SU-DHL-6 (cell line): ENCODE data around the gene RPL32.

Experiments used
- CTCF ChIP-seq: fragments of 200-600 bp; sonication (generic); IDR thresholded peaks from one replicate; pipeline ENCODE4 v1.5.1; 2017; ENCODE audit warnings: antibody characterized with exemption, mild to moderate bottlenecking, low read length, moderate library complexity; ENCODE audit not compliant: insufficient read depth, poor library complexity, severe bottlenecking
- EZH2phosphoT487 ChIP-seq: fragments of 200-600 bp; sonication (generic), shearing (Covaris generic); conservative IDR thresholded peaks from 2 replicates; pipeline ENCODE4 v1.6.1; 2018; ENCODE audit warnings: mild to moderate bottlenecking, antibody characterized with exemption, low read length, moderate library complexity, mixed read lengths

GRCh38 chr3:12882336-12883310 is 41.3 kb upstream of the RPL32 start:
- TF ChIP-seq EZH2phosphoT487, result no peak
- no peak for TF ChIP-seq CTCF
